Stimulated activated CD4-positive, alpha-beta T cell treated with anti-CD3 and anti-CD28 coated beads, Interleukin-2, amount 100 ng/mL, for 4 hours (primary cell): ENCODE data around the gene MEDAG.

ENCODE experiments used
- DNase-seq: peaks from one replicate; pipeline ENCODE4 v3.0.0-alpha.2; 2020; ENCODE audit warnings: low read depth

The MEDAG gene

GRCh38 chr13:30905932-30906383 is at the start of gene MEDAG:
MEDAG (plus strand) TSS chr13:30906271; CDS start chr13:30906516, 245 bp downstream.
- no peak for DNase-seq

GRCh38 chr13:30857018-30857417 is 49.1 kb upstream of the MEDAG start:
- DNase-seq: no peak

- DNase-seq: no peak
Observed at GRCh38 chr13:30857636-30858035, 48.4 kb upstream of the MEDAG start.

- DNase-seq: no peak
Observed at GRCh38 chr13:30859326-30859725, 46.7 kb upstream of the MEDAG start.

- no peak for DNase-seq
Observed at GRCh38 chr13:30861163-30861562, 44.9 kb upstream of the MEDAG start.

GRCh38 chr13:30861836-30862467 is 44.1 kb upstream of the MEDAG start:
- DNase-seq: no peak

- DNase-seq: no peak
Observed at GRCh38 chr13:30862707-30863106, 43.4 kb upstream of the MEDAG start.

- no peak for DNase-seq
Observed at GRCh38 chr13:30863231-30863630, 42.8 kb upstream of the MEDAG start.

- DNase-seq: no peak
Observed at GRCh38 chr13:30863796-30864195, 42.3 kb upstream of the MEDAG start.

GRCh38 chr13:30864433-30865122 is 41.5 kb upstream of the MEDAG start:
- DNase-seq: no peak

GRCh38 chr13:30865123-30866049 is 40.7 kb upstream of the MEDAG start:
- DNase-seq: peak; percentile 31

- DNase-seq: no peak
Observed at GRCh38 chr13:30866677-30867076, 39.4 kb upstream of the MEDAG start.

GRCh38 chr13:30867089-30867669 is 38.9 kb upstream of the MEDAG start:
- no peak for DNase-seq

GRCh38 chr13:30868799-30869470 is 37.1 kb upstream of the MEDAG start:
- DNase-seq: no peak

- no peak for DNase-seq
Observed at GRCh38 chr13:30869491-30869890, 36.6 kb upstream of the MEDAG start.

GRCh38 chr13:30870049-30870884 is 35.8 kb upstream of the MEDAG start:
- no peak for DNase-seq

- DNase-seq: no peak
Observed at GRCh38 chr13:30870916-30871587, 35.0 kb upstream of the MEDAG start.

- no peak for DNase-seq
Observed at GRCh38 chr13:30871588-30872275, 34.3 kb upstream of the MEDAG start.

GRCh38 chr13:30872276-30872594 is 33.8 kb upstream of the MEDAG start:
- no peak for DNase-seq
